ENCODE data around the gene EPHB1. TPM values are rescaled to one million over a fixed set of nuclear protein-coding genes. Genes with fewer than 3 reads are reported as not detected.

Gene EPHB1
- polyA plus RNA-seq, 1 experiment = 0.50 TPM

DNA sequence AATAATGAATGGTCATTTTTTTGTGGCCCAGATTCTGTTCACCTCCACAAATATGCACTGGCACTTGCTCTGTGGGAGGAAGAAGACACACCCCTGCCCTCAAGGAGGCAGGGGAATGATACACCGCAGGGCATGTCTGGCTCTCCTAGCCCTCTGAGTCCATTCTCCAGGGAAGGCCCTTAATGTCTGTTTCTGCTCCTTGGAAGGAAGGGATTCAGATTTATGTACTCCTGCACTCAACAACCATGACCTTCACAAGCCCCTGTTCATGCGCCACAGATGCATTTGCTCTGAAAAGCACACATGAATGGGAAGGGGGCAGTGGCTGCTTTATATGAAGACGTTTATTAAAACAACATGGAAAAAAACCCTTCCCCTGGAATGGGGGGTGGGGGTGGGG, 333.8 kb downstream of the EPHB1 start:
- no peaks in the 10 kb centered on the region for H3K36me3 ChIP-seq (ENCODE audit: control insufficient read depth, insufficient read depth, low read length)
- no peak overlapping the region for H3K4me3 ChIP-seq (ENCODE audit: low read depth, low read length)
- CTCF ChIA-PET = no interaction called here
- POLR2A ChIA-PET = no interaction called here
- no peaks in the 10 kb centered on the region for H3K27me3 ChIP-seq (ENCODE audit: control insufficient read depth, insufficient read depth, low read length)
- no peak for TF ChIP-seq CTCF (IDR thresholded peaks at IDR 0.05; ENCODE audit: insufficient read depth, low read depth, low read length)
- no peak for DNase-seq (ENCODE audit: low read depth)

- DNase-seq (ENCODE audit: low read depth) = no peak
- H3K27me3 ChIP-seq (ENCODE audit: control insufficient read depth, insufficient read depth, low read length) = no peaks in the 10 kb centered on the region
- TF ChIP-seq CTCF (IDR thresholded peaks at IDR 0.05; ENCODE audit: insufficient read depth, low read depth, low read length) = no peak
- POLR2A ChIA-PET = no interaction called here
- CTCF ChIA-PET = no interaction called here
- H3K4me3 ChIP-seq (ENCODE audit: low read depth, low read length) = no peak overlapping the region
- no peaks in the 10 kb centered on the region for H3K36me3 ChIP-seq (ENCODE audit: control insufficient read depth, insufficient read depth, low read length)
Observed at GRCh38 chr3:135131290-135131689, 336.2 kb downstream of the EPHB1 start.

DNA sequence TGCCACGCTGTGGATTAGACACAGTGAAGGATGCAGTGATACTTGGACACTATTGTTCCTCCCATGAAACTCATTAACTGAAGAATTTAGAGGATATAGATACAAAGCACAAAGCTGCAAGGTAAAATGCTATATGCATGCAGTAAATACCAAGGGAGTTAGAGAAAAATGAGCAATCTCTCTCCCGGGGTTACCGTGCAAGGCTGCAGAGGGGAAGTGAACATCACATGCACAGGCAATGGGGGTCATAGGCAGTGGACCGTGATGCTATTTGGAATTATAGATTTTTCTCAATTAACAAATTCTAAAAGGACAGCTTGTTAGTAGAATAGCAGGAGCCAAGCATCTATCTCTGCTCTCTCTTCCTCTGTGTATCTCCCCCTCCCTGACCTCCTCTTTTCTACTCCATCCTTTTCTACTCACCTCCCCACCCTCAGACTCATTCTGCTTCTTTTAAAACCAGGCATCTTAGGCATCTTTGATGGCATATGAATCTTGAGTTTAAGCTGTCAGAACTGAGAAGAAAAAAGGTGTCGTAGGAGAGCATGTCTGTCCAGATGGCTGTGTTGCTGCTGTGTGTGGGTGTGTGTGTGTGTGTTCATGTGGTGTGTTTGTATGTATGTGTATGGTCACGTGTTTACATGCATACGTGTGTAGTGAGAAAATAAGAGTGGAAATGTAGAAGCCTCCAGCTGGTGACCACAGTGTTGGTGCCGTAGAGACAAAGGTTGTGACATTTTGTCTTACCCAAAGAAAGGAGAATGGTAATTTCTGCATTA, 339.0 kb downstream of the EPHB1 start:
- no peaks in the 10 kb centered on the region for H3K36me3 ChIP-seq (ENCODE audit: control insufficient read depth, insufficient read depth, low read length)
- H3K27me3 ChIP-seq (ENCODE audit: control insufficient read depth, insufficient read depth, low read length) = no peaks in the 10 kb centered on the region
- ChIA-PET CTCF (interaction anchor here (0.6 kb wide), 1 partner anchor 688 kb away, joined by 3 read pairs; no protein-coding TSS in a partner anchor), POLR2A (interaction anchor here (0.6 kb wide), 1 partner anchor 45 kb away, joined by 6 read pairs; no protein-coding TSS in a partner anchor)
- no peak for DNase-seq (ENCODE audit: low read depth)
- TF ChIP-seq CTCF (IDR thresholded peaks at IDR 0.05; ENCODE audit: insufficient read depth, low read depth, low read length) = no peak
- no peak overlapping the region for H3K4me3 ChIP-seq (ENCODE audit: low read depth, low read length)

DNA sequence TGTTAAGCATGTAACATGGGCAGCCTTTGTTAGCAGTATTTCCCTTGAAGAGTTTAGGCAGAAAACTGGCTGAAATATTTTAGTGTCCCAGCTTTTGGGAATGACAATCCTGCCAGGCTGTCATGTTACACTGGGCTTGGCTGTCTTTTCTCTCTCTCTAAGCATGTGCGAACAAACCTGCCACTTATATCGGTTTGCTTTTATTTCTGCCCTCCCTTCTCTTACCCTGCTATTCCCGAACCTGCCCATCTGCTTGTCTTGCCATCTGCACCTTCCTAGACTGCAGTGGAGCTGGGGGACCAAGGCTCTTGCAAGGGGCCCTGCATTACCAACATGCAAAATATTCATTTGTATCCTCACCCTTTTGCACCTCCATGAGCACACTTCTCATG, 339.6 kb downstream of the EPHB1 start:
- Histone ChIP-seq H3K4me3 (ENCODE audit: low read depth, low read length) (no peak overlapping the region), H3K36me3 (ENCODE audit: control insufficient read depth, insufficient read depth, low read length) (no peaks in the 10 kb centered on the region), H3K27me3 (ENCODE audit: control insufficient read depth, insufficient read depth, low read length) (no peaks in the 10 kb centered on the region)
- ChIA-PET POLR2A (interaction anchor here (0.6 kb wide), 1 partner anchor 44 kb away, joined by 6 read pairs; no protein-coding TSS in a partner anchor), CTCF (no interaction called here)
- TF ChIP-seq CTCF (IDR thresholded peaks at IDR 0.05; ENCODE audit: insufficient read depth, low read depth, low read length) = no peak
- DNase-seq (ENCODE audit: low read depth) = no peak

DNA sequence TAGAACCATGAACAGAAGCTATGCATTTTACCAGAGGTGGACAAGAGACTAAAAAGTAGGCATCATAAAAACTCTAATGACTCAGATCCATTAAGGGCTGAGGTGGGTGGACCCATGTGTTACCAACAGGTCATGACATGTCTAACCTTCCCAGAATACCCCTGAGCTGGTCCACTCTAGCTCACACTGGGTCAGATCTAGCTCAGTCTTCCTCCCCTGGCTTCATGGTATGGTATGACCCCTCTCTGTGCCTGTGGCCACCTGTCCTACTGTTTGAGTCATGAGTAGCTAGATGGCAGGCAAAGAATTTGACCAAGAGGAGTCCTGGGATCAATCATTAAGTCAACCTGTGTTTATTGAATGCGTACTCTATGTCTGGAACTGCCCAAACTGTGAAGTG, 340.4 kb downstream of the EPHB1 start:
- no peak for DNase-seq (ENCODE audit: low read depth)
- no peak for TF ChIP-seq CTCF (IDR thresholded peaks at IDR 0.05; ENCODE audit: insufficient read depth, low read depth, low read length)
- no peaks in the 10 kb centered on the region for H3K27me3 ChIP-seq (ENCODE audit: control insufficient read depth, insufficient read depth, low read length)
- POLR2A ChIA-PET = no interaction called here
- no peak overlapping the region for H3K4me3 ChIP-seq (ENCODE audit: low read depth, low read length)
- CTCF ChIA-PET = interaction anchor here (0.6 kb wide), 1 partner anchor 707 kb away, joined by 3 read pairs; no protein-coding TSS in a partner anchor
- no peaks in the 10 kb centered on the region for H3K36me3 ChIP-seq (ENCODE audit: control insufficient read depth, insufficient read depth, low read length)

Measured in BJ (cell line).